H9 (cell line): ENCODE data around the gene NHERF1. TPM values are rescaled to one million over a fixed set of nuclear protein-coding genes. Genes with fewer than 3 reads are reported as not detected.

Experiments
- DNase-seq: peaks from one replicate; pipeline ENCODE4 v3.0.0-alpha.2; 2017
- H2AFZ ChIP-seq: one replicate; pipeline ENCODE4 v1.6.1; 2013; ENCODE audit warnings: mild to moderate bottlenecking, low read length, control low read depth, moderate library complexity
- H2AK5ac ChIP-seq: 2 replicates; pipeline ENCODE4 v1.6.1; 2013; ENCODE audit warnings: low read length, control low read depth, mixed read lengths; ENCODE audit not compliant: insufficient read length
- H2BK120ac ChIP-seq: one replicate; pipeline ENCODE4 v1.6.1; 2013; ENCODE audit warnings: low read depth, mild to moderate bottlenecking, low read length, control low read depth, inconsistent platforms; ENCODE audit not compliant: poor library complexity, severe bottlenecking
- H2BK12ac ChIP-seq: 2 replicates; pipeline ENCODE4 v1.6.1; 2013; ENCODE audit warnings: low read length, control low read depth, mixed read lengths, low read depth; ENCODE audit not compliant: insufficient read length
- H2BK15ac ChIP-seq: 2 replicates; pipeline ENCODE4 v1.6.1; 2013; ENCODE audit warnings: low read depth, low read length, control low read depth
- H2BK20ac ChIP-seq: one replicate; pipeline ENCODE4 v1.6.1; 2013; ENCODE audit warnings: low read depth, mild to moderate bottlenecking, low read length, control low read depth, inconsistent platforms; ENCODE audit not compliant: poor library complexity, severe bottlenecking
- H2BK5ac ChIP-seq: 2 replicates; pipeline ENCODE4 v1.6.1; 2013; ENCODE audit warnings: low read length, control low read depth, mixed read lengths; ENCODE audit not compliant: insufficient read length
- H3K14ac ChIP-seq: 2 replicates; pipeline ENCODE4 v1.6.1; 2013; ENCODE audit warnings: low read length, control low read depth; ENCODE audit not compliant: insufficient read depth
- H3K18ac ChIP-seq: 2 replicates; pipeline ENCODE4 v1.6.1; 2013; ENCODE audit warnings: low read depth, mild to moderate bottlenecking, mixed read lengths, low read length, control low read depth; ENCODE audit not compliant: insufficient read length
- H3K23ac ChIP-seq: 2 replicates; pipeline ENCODE4 v1.6.1; 2013; ENCODE audit warnings: low read length, control low read depth, mixed read lengths, low read depth; ENCODE audit not compliant: insufficient read length
- H3K23me2 ChIP-seq: 2 replicates; pipeline ENCODE4 v1.6.1; 2013; ENCODE audit warnings: low read depth, mild to moderate bottlenecking, mixed read lengths, low read length, control low read depth; ENCODE audit not compliant: insufficient read length, poor library complexity, severe bottlenecking
- H3K27ac ChIP-seq: 2 replicates; pipeline ENCODE4 v1.5.1; 2013; ENCODE audit warnings: low read length, control low read depth, mixed read lengths, low read depth; ENCODE audit not compliant: insufficient read length
- H3K27me3 ChIP-seq: 2 replicates; pipeline ENCODE4 v1.6.1; 2013; ENCODE audit warnings: low read length, control low read depth, inconsistent platforms; ENCODE audit not compliant: insufficient read depth
- H3K4ac ChIP-seq: 2 replicates; pipeline ENCODE4 v1.6.1; 2013; ENCODE audit warnings: low read depth, mild to moderate bottlenecking, control low read depth, inconsistent platforms, low read length, moderate library complexity
- H3K4me1 ChIP-seq: 2 replicates; pipeline ENCODE4 v1.6.1; 2013; ENCODE audit warnings: low read length, control low read depth, inconsistent platforms; ENCODE audit not compliant: insufficient read depth
- H3K4me2 ChIP-seq: 2 replicates; pipeline ENCODE4 v1.6.1; 2013; ENCODE audit warnings: low read length, control low read depth, mixed read lengths; ENCODE audit not compliant: insufficient read length, insufficient read depth
- H3K56ac ChIP-seq: 2 replicates; pipeline ENCODE4 v1.6.1; 2013; ENCODE audit warnings: low read depth, mild to moderate bottlenecking, mixed read lengths, low read length, control low read depth; ENCODE audit not compliant: insufficient read length
- H3K79me1 ChIP-seq: 2 replicates; pipeline ENCODE4 v1.6.1; 2013; ENCODE audit warnings: low read depth, mild to moderate bottlenecking, moderate library complexity, low read length, control low read depth, inconsistent platforms; ENCODE audit not compliant: insufficient read depth, poor library complexity, severe bottlenecking
- H3K79me2 ChIP-seq: 2 replicates; pipeline ENCODE4 v1.6.1; 2013; ENCODE audit warnings: low read length, control low read depth, inconsistent platforms; ENCODE audit not compliant: insufficient read depth
- H3K9ac ChIP-seq: 2 replicates; pipeline ENCODE4 v1.6.1; 2013; ENCODE audit warnings: low read length, control low read depth, mixed read lengths; ENCODE audit not compliant: insufficient read length; ENCODE audit errors: extremely low read depth
- H3K9me3 ChIP-seq: one replicate; pipeline ENCODE4 v1.6.1; 2013; ENCODE audit warnings: low read depth, low read length, inconsistent platforms; ENCODE audit not compliant: control insufficient read depth
- H3T11ph ChIP-seq: one replicate; pipeline ENCODE4 v1.6.1; 2013; ENCODE audit warnings: mild to moderate bottlenecking, low read length, control low read depth, inconsistent platforms
- H4K20me1 ChIP-seq: one replicate; pipeline ENCODE4 v1.6.1; 2013; ENCODE audit not compliant: control insufficient read depth, insufficient read length, insufficient read depth
- H4K5ac ChIP-seq: 2 replicates; pipeline ENCODE4 v1.6.1; 2013; ENCODE audit warnings: low read depth, mild to moderate bottlenecking, mixed read lengths, low read length, control low read depth; ENCODE audit not compliant: insufficient read length
- H4K8ac ChIP-seq: replicated peaks from 2 replicates; pipeline ENCODE4 v1.6.1; 2013; ENCODE audit warnings: low read length, control low read depth, mixed read lengths, low read depth; ENCODE audit not compliant: insufficient read length
- H4K91ac ChIP-seq: 2 replicates; pipeline ENCODE4 v1.6.1; 2013; ENCODE audit warnings: low read depth, mild to moderate bottlenecking, moderate library complexity, mixed read lengths, low read length, control low read depth; ENCODE audit not compliant: insufficient read length
- H3K27ac Mint-ChIP-seq, 3 experiments: 2 replicates in 2 of 3; 3 replicates in 1 of 3; pipeline ENCODE4 v1.8.0; 2020 to 2021; ENCODE audit warnings: mixed read lengths in 3 of 3, mild to moderate bottlenecking in 1 of 3, moderate library complexity in 1 of 3
- H3K27me3 Mint-ChIP-seq: 2 replicates; pipeline ENCODE4 v1.8.0; 2021; ENCODE audit warnings: low read depth, mild to moderate bottlenecking, moderate library complexity, mixed read lengths
- H3K36me3 Mint-ChIP-seq, 3 experiments: 2 replicates in 2 of 3; 3 replicates in 1 of 3; pipeline ENCODE4 v1.8.0; 2020 to 2021; ENCODE audit warnings: low read depth in 3 of 3, mixed read lengths in 3 of 3; ENCODE audit not compliant: insufficient read depth in 1 of 3
- H3K4me1 Mint-ChIP-seq, 2 experiments: 2 replicates each; pipeline ENCODE4 v1.8.0; 2020; ENCODE audit warnings: mixed read lengths in 2 of 2
- H3K4me3 Mint-ChIP-seq, 2 experiments: 2 replicates in 1 of 2; 3 replicates in 1 of 2; pipeline ENCODE4 v1.8.0; 2020 to 2021; ENCODE audit warnings: mild to moderate bottlenecking in 2 of 2, mixed read lengths in 2 of 2, moderate library complexity in 1 of 2
- H3K9me3 Mint-ChIP-seq, 2 experiments: 2 replicates in 1 of 2; 3 replicates in 1 of 2; pipeline ENCODE4 v1.8.0; 2020; ENCODE audit warnings: mild to moderate bottlenecking in 2 of 2, mixed read lengths in 2 of 2, moderate library complexity in 1 of 2
- WGBS: extraction: QIAGEN DNeasy Blood & Tissue Kit; methylation state at CpG from one replicate; pipeline ENCODE4 v1.1.7; 2013; ENCODE audit warnings: missing lambda C conversion rate, low lambda C conversion rate, mixed read lengths; ENCODE audit not compliant: insufficient read length; ENCODE audit errors: extremely low coverage; 5-methylcytosine and 5-hydroxymethylcytosine counted together
- total RNA-seq: library from RNA; stranded (reverse); gene quantifications from 2 replicates; pipeline ENCODE4 v1.2.1, GENCODE V29; 2021
- TF ChIP-seq, protein P1 (sequence below): fragments of 200-600 bp; sonication (generic); conservative IDR thresholded peaks from 3 replicates; pipeline ENCODE4 v1.8.0; 2021; ENCODE audit warnings: antibody characterized with exemption, mild to moderate bottlenecking

NHERF1 gene
- total RNA-seq, 1 experiment from 2014 or later, result 74.4 TPM

GRCh38 chr17:74713171-74713755 is 35.2 kb upstream of the NHERF1 start:
- H3K4me1 ChIP-seq, result no peaks in the 10 kb centered on the region
- Mint-ChIP-seq H3K4me3 (no peak overlapping the region), H3K27ac (no peak overlapping the region), H3K27me3 (peaks cover 28% of the 10 kb centered on the region), H3K36me3 (no peaks in the 10 kb centered on the region), H3K9me3 (no peaks in the 10 kb centered on the region), H3K4me1 (peaks cover 0 to 5% of the 10 kb centered on the region in 2 experiments; a peak in 1 of 4 replicates)
- H3K14ac ChIP-seq, result no peak overlapping the region
- H4K91ac ChIP-seq, result no peak overlapping the region
- H2BK20ac ChIP-seq, result no peak overlapping the region
- no peak overlapping the region for H2BK15ac ChIP-seq
- no peak for DNase-seq
- no peak overlapping the region for H2AK5ac ChIP-seq
- H3T11ph ChIP-seq, result no peak overlapping the region
- H3K9me3 ChIP-seq, result no peaks in the 10 kb centered on the region
- H3K4ac ChIP-seq, result no peak overlapping the region
- no peak overlapping the region for H2AFZ ChIP-seq
- WGBS, result no CpG with 5 or more reads among the region's 12 CpGs
- H3K18ac ChIP-seq, result no peak overlapping the region
- TF ChIP-seq, protein P1, sequence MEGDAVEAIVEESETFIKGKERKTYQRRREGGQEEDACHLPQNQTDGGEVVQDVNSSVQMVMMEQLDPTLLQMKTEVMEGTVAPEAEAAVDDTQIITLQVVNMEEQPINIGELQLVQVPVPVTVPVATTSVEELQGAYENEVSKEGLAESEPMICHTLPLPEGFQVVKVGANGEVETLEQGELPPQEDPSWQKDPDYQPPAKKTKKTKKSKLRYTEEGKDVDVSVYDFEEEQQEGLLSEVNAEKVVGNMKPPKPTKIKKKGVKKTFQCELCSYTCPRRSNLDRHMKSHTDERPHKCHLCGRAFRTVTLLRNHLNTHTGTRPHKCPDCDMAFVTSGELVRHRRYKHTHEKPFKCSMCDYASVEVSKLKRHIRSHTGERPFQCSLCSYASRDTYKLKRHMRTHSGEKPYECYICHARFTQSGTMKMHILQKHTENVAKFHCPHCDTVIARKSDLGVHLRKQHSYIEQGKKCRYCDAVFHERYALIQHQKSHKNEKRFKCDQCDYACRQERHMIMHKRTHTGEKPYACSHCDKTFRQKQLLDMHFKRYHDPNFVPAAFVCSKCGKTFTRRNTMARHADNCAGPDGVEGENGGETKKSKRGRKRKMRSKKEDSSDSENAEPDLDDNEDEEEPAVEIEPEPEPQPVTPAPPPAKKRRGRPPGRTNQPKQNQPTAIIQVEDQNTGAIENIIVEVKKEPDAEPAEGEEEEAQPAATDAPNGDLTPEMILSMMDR, result no peak
- no peaks in the 10 kb centered on the region for H4K20me1 ChIP-seq
- no peak overlapping the region for H3K9ac ChIP-seq
- no peak overlapping the region for H2BK120ac ChIP-seq
- H3K27ac ChIP-seq, result no peak overlapping the region
- no peaks in the 10 kb centered on the region for H3K79me2 ChIP-seq
- H3K79me1 ChIP-seq, result no peaks in the 10 kb centered on the region
- no peaks in the 10 kb centered on the region for H3K27me3 ChIP-seq
- no peak overlapping the region for H2BK5ac ChIP-seq
- no peak overlapping the region for H4K8ac ChIP-seq
- H2BK12ac ChIP-seq, result no peak overlapping the region
- H4K5ac ChIP-seq, result no peak overlapping the region
- no peak overlapping the region for H3K56ac ChIP-seq
- no peak overlapping the region for H3K4me2 ChIP-seq
- no peaks in the 10 kb centered on the region for H3K23me2 ChIP-seq
- H3K23ac ChIP-seq, result no peak overlapping the region
